ENCODE measurements around the gene KLHL29. TPM values are rescaled to one million over a fixed set of nuclear protein-coding genes. Genes with fewer than 3 reads are reported as not detected.

Gene KLHL29
- total RNA-seq, 2 donors from 2014 or later, result 2.0 to 4.2 TPM

GRCh38 chr2:23427976-23428375 lies 43.0 kb downstream of the KLHL29 start:
- no peak for TF ChIP-seq CTCF (IDR thresholded peaks at IDR 0.05)
- H3K4me3 ChIP-seq, result no peak overlapping the region
- H3K4me1 ChIP-seq, result peaks cover 0 to 11% of the 10 kb centered on the region in 2 donors
- H3K27me3 ChIP-seq, result no peaks in the 10 kb centered on the region
- no peak overlapping the region for H3K27ac ChIP-seq
- H3K36me3 ChIP-seq, result no peaks in the 10 kb centered on the region
- H3K9me3 ChIP-seq, result no peaks in the 10 kb centered on the region
- DNase-seq (ENCODE audit: low spot score), result peak; percentile 46

GRCh38 chr2:23429036-23429435 lies 44.1 kb downstream of the KLHL29 start:
- Histone ChIP-seq H3K4me1 (peaks cover 0 to 11% of the 10 kb centered on the region in 2 donors), H3K36me3 (no peaks in the 10 kb centered on the region), H3K9me3 (no peaks in the 10 kb centered on the region), H3K27ac (no peak overlapping the region), H3K4me3 (no peak overlapping the region), H3K27me3 (no peaks in the 10 kb centered on the region)
- no peak for TF ChIP-seq CTCF (IDR thresholded peaks at IDR 0.05)
- DNase-seq (ENCODE audit: low spot score), result no peak

- Histone ChIP-seq H3K4me3 (no peak overlapping the region), H3K9me3 (no peaks in the 10 kb centered on the region), H3K4me1 (peaks cover 0 to 11% of the 10 kb centered on the region in 2 donors), H3K36me3 (no peaks in the 10 kb centered on the region), H3K27ac (no peak overlapping the region), H3K27me3 (no peaks in the 10 kb centered on the region)
- DNase-seq (ENCODE audit: low spot score), result no peak
- TF ChIP-seq CTCF (IDR thresholded peaks at IDR 0.05), result no peak
Observed at GRCh38 chr2:23430263-23430662, 45.3 kb downstream of the KLHL29 start.

- no peak for DNase-seq (ENCODE audit: low spot score)
- H3K36me3 ChIP-seq, result no peaks in the 10 kb centered on the region
- H3K27ac ChIP-seq, result no peak overlapping the region
- TF ChIP-seq CTCF (IDR thresholded peaks at IDR 0.05), result no peak
- no peaks in the 10 kb centered on the region for H3K9me3 ChIP-seq
- no peak overlapping the region for H3K4me3 ChIP-seq
- peaks cover 0 to 6% of the 10 kb centered on the region in 2 donors for H3K4me1 ChIP-seq
- no peaks in the 10 kb centered on the region for H3K27me3 ChIP-seq
Observed at GRCh38 chr2:23432531-23432930, 47.6 kb downstream of the KLHL29 start.

- Histone ChIP-seq H3K27me3 (no peaks in the 10 kb centered on the region), H3K4me1 (peaks cover 0 to 6% of the 10 kb centered on the region in 2 donors), H3K36me3 (no peaks in the 10 kb centered on the region), H3K9me3 (no peaks in the 10 kb centered on the region), H3K4me3 (no peak overlapping the region), H3K27ac (no peak overlapping the region)
- TF ChIP-seq CTCF (IDR thresholded peaks at IDR 0.05), result no peak
- DNase-seq (ENCODE audit: low spot score), result no peak
Observed at GRCh38 chr2:23433282-23433681, 48.3 kb downstream of the KLHL29 start.

- no peak overlapping the region for H3K27ac ChIP-seq
- H3K4me1 ChIP-seq, result peaks cover 0 to 6% of the 10 kb centered on the region in 2 donors
- no peak for DNase-seq (ENCODE audit: low spot score)
- H3K36me3 ChIP-seq, result no peaks in the 10 kb centered on the region
- H3K27me3 ChIP-seq, result no peaks in the 10 kb centered on the region
- no peak overlapping the region for H3K4me3 ChIP-seq
- TF ChIP-seq CTCF (IDR thresholded peaks at IDR 0.05), result no peak
- no peaks in the 10 kb centered on the region for H3K9me3 ChIP-seq
Observed at GRCh38 chr2:23434721-23435121, 49.7 kb downstream of the KLHL29 start.
